HG02623 (cell line): ENCODE data around the gene SYTL3.
A peak's percentile ranks its signal among the peaks of the same experiment; 100 is the strongest.
"Not testable (repeated sequence)": the region's sequence is repeated elsewhere in the genome, so short reads cannot be mapped to it uniquely, and the experiment has no call there.

Source experiments
- ATAC-seq: cut with Tn5 transposase; IDR thresholded peaks from one replicate; pipeline ENCODE4 v1.9.1; 2021; ENCODE audit warnings: moderate library complexity; ENCODE audit not compliant: unreplicated experiment

The SYTL3 gene

DNA sequence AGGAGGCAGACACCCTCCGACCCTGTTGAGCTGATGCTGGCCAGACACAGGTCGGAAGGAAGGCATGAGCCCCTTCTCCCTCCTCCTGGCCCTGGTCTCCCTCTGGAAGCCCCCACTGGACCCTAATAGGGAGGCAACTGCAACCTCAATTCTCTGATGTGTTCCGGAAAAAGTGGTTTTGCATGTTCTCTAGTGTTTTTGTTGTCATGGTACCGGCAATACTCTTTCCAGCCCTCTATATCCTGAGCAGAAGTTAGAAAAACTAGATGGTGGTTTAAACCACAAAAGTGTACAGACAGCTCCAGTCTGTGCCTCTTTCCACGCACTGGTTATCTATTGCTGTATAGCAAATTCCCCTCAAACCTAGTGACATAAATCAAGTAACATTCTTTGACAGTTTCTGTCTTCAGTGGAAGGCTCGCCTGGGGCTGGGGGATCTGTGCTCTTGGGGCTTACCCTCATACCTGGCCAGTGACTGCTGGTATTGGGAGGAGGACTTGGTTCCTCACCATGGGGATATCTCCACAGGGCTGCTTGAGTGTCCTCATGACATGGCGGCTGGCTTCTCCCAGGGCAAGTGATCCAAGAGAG lies 37.0 kb downstream of the SYTL3 start:
- ATAC-seq: peak; percentile 84

DNA sequence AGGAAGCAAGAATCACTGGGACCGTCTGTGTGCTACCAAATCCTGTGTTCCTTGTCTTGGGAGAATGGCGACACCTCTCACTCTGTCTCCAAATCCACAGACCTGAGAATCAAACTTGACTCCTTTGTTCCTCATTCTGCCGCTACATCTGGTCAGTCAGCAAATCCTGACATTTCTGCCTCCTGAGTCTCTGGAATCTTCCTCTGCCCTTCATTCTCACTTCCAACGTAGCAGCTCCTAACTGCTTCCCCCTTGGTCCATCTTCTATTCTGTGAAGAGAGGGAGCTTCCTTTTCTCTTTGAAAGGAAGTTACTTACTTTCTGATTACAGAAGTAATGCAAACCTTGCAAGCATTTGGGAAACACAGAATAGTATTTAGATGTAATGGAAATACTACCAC lies 37.7 kb downstream of the SYTL3 start:
- ATAC-seq: no peak

DNA sequence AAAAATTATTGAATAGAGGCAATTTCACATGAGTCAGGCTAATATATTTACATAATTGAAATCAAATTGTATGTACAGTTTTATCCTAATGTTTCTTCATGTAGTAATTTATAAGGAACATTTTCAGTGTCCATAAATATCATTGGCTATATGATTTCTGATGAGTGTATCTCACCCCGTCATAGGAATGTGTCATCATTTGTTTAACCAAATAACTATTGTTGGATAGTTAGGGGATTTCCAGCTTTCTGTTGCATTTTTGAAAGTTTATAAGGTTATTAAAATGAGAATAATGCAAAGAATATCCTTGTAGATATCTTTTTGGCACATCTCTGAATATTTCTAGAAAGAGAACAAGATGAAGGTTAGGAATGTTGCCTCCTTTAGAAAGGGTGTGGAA lies 39.0 kb downstream of the SYTL3 start:
- no peak for ATAC-seq

DNA sequence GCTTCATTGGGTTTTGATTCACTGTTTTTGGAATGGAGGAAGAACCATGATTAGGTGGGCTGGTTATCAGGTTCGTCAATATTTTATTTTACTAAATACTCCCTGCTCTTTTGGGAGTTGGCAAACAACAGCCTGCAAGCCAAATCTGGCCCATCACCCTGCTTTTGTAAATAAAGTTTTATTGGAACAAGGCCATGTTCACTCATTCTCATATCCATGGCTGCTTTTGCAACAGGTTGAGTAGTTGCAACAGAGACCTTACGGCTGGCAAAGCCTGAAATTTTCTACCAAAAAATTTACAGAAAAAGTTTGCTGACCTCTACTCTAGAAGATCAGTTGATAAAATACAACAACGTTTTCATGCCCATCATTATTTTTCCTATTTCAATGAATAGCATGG lies 45.1 kb downstream of the SYTL3 start:
- ATAC-seq: no peak

DNA sequence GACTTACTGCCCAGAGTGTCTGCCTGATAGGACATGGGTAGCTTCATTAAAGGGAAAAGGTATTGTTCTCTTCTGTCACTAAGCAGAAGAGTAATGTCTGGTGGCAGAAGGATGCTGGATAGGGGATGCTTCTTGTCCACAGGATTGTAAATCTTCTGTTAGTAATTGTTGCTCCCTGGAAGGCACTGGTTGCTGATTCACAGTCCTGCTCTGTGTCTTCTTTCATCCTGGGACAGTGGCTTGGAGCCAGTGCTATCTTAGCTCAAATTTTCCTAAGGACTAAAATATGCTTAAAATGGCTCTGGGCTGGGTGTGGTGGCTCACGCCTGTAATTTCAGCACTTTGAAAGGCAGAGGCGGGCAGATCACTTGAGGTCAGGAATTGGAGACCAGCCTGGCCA lies 48.0 kb downstream of the SYTL3 start:
- ATAC-seq: no peak

DNA sequence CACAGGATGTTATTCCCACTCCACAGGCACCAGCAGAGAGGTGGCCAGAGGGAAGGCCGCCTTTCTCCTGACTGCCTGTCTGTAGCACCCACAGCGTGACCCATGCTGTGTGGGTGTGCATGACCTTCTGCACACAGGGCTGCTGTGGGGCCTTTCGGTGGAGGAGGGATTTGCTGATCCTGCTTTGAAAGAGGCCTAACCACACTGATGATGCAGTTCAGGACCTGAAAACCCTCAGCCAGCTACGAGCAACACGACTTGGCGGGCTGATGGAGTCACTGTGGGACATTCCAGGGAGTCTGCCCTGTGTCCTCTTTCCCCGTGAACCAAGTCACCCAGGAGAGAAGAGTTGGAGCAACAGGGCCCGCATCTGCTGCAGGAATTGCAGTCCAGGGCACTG lies 49.1 kb downstream of the SYTL3 start:
- no peak for ATAC-seq

DNA sequence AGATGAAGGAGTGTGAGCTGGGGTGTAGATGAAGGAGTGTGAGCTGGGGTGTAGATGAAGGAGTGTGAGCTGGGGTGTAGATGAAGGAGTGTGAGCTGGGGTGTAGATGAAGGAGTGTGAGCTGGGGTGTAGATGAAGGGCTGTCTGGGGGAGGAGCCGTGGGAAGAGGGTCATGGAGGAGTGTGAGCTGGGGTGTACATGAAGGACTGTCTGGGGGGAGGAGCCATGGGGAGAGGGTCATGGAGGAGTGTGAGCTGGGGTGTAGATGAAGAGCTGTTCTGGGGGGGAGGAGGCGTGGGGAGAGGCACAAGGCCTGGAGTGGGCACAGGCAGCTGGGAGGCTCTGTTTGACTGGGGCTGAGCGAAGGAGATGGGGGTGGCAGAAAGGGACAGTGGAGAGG lies 51.4 kb downstream of the SYTL3 start:
- not testable (repeated sequence) for ATAC-seq

DNA sequence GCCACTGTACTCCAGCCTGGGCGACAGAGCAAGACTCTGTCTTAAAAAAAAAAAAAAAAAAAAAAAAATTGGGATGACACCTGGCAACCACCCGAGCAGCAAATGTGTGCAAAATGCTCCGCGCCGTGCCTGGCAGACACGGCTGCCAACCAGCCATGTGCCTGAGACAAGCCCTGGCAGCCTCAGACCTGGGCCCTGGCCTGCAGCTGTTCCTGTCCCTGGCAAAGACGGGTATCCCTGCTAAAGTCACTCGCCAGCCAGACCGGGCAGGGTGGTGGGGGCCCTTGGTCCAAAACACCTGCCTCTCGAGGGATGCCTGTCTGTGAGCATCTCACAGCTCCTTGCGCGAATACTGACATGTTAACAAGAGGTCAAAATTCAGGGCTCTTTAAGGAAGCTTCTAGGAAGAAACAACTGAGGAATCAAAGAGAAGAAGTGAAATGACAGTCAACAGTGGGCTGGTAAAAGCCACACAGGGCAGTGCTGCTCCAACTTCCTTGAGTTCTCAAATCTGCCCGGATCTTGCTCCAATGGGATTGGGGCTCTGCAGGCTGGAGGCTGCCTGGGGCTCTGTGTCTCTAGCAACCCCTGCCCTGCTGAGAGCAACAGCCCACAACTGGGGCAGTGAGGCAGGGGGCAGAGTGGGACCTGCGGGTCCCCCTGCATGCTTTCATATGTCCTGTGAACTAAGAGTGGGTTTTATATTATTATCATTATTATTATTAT lies 53.4 kb downstream of the SYTL3 start:
- no peak for ATAC-seq

DNA sequence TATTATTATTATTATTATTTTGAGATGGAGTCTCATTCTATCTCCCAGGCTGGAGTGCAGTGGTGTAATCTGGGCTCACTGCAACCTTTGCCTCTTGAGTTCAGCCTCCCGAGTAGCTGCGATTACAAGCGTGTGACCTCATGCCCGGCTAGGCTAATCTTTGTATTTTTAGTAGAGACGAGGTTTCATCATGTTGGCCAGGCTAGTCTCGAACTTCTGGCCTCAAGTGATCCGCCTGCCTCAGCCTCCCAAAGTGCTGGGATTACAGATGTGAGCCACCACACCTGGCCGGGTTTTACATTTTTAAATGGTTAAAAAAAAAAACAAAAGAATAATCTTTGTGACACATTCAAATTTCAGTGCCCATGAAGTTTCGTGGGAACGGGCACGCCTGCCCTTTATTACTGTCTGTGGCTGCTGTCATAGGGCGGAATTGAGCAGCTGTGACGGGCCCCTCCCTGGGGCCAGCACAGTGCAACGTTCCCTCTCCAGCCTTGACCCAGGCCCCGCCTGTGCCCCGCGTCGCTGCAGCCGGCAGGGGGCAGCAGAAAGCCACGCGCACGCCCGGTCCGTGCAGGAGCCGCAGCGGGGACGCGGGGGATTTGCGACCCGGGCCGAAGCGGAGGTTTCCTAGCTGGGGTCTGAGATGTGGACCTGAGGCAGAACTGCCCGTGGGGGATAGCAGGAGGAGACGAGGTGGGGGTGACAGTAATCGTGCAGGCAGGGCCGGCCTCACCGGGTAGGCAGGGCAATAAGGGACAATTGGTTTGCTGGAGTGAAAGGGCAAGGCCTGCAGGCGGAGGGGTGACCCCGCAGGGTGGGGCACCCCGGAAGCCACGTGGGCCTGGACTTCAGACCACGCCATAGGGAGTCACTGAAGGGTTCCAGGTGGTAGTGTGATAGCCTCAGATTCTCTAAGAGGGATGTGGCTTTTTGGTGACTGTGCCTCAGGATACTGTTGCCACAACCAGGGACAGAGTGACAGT lies 54.3 kb downstream of the SYTL3 start:
- peak; percentile 95 for ATAC-seq

DNA sequence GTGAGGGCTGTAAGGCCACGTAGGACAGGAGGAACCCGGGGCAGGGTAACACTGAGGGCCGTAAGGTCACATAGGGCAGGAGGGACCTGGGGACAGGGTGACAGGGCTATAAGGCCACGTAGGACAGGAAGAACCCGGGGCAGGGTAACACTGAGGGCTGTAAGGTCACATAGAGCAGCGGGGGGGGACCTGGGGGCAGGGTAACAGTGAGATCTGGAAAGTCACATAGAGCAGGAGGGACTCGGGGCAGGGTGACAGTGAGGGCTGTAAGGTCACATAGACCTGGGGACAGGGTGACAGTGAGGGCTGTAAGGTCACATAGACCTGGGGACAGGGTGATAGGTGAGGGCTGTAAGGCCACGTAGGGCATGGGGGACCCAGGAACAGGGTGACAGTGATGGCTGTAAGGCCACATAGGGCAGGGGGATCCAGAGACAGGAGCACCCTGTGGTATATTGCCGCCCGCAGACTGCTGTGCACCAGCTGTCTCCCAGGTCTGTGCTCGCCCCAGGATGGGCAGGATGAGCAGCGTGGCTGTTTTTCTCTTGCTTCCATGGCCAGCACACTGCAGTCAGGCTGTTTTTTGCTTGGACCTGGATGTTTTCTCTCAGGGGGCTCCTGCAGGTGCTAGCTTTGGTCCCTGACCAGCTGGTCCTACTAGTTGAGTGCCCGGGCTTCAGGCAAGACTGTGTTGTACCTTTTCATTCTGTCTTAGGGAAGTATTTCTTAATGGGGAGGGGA lies 55.7 kb downstream of the SYTL3 start:
- ATAC-seq: no peak

DNA sequence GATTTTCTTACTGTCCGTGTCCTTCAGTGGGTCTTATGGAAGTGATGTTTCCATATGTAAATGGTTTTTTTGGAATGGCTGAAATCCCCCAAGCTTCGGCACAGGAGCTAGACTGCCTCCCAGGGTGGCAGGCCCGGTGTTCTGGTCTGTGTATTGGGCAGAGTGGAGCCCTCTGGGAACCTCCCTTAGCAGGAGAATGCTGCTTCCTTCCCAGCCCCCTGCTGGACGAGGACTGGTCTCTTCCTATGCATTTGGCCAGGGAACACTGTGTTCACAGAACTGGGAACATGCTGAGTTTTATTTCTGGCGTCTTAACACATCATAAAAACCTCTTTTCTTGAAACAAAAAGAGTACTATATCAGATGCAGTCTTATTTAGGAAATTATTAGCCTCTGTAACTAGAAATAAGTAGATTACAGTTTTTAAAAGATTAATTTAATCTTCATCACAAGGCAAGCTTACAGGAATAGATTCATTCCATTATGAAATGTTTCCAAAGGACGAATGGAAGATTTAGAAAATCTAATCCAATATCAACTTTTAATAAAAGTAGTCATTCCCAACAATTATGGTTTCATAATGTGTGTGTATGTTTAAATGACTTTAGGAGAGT lies 56.6 kb downstream of the SYTL3 start:
- no peak for ATAC-seq

DNA sequence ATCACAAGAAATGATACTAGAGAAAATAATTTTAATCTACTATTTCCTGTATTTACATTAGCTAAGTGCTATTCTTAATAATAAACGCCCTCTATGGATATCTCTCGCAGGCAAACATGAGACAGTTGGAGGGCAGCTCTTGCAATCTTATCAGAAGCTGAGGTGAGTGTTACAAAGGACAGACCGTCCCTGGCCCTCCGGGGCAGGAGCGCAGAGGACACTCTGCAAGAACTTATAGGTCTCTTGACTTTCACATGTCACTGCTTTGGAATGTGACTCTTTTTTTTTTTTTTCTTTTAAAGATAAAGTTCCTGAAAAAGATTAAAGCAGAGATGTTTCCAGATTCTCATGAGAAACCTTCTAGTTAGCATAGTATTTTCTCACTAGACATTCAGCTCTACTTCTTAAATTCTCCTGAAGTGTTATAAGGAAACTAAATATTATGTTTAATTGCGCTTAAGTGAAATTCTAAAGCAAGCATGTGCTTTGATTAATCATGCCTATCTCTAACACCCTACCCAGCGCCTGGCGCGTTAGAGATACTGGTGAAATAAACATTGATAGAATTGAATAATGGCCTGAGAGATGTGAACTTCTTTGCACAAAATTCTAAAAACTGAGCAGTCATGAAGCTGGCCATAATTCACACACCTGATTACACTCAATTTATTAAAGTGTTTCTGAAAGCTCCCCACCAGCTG lies 57.4 kb downstream of the SYTL3 start:
- ATAC-seq: no peak

DNA sequence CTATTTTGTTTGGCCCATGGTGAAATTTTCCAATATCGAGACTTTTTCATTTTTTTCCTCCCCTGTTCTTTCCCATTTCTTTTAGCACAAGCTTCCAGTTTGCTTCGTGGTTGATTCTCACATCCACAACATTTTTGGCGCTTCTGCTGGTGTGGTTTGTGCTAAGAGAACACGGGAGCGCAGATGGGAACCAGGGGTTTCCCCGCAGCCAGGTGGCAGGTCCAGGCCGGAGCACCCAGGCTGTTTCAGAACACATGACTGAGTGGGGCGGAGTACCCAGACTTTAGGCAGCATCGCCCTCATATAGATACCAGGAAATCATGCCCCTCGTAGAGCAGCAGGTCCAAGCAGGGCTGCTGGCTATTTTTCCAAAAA lies 58.0 kb downstream of the SYTL3 start:
- ATAC-seq: no peak

DNA sequence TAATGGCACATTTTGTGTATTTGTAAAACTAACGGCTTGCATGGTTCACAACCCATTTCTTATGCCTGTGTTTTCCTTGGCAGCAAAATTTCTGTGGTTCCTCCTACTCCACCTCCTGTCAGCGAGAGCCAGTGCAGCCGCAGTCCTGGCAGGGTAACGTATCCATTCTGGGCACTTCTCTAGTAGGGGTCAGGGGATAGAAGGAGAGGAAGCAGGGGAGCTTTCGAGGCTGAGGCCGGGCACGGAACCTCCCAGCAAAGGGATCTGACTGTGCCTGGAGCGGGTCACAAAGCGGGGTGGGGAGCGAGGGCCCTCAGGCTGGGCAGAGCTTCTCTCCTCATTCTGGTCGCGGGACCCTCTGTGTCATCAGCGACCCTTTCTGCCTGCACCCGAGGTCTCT lies 58.4 kb downstream of the SYTL3 start:
- ATAC-seq: no peak

DNA sequence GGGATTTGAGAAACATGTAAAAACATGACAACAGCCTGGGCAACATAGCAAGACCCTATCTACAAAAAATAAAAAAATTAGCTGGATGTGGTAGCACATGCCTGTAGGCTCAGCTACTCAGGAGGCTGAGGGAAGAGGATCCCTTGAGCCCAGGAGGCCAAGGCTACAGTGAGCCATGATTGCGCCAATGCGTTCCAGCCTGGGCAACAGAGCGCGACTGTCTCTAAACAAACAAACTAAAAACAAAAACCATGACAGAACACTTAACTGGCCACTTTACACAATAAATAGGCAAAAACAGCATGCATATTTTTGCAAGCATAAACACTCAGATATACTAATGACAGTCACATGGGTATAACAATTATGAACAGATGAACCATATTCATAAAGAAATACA lies 60.0 kb downstream of the SYTL3 start:
- ATAC-seq: no peak

DNA sequence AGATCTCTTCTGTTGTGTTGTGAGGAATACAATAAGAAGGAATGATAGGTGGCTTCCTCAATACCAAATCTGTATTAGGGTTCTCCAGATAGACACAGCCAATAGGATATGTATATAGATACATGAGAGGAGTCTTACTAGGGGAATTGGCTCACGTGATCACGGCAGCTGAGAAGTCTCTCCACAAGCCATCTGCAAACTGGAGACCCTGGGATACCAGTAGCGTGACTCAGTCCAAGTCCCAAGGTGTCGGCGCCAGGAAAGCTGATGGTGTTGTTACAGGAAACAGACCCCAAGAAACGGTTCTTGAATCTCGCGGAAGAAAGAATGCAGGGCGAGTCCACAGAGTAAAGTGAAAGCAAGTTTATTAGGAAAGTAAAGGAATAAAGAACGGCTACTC lies 61.4 kb downstream of the SYTL3 start:
- ATAC-seq: no peak

DNA sequence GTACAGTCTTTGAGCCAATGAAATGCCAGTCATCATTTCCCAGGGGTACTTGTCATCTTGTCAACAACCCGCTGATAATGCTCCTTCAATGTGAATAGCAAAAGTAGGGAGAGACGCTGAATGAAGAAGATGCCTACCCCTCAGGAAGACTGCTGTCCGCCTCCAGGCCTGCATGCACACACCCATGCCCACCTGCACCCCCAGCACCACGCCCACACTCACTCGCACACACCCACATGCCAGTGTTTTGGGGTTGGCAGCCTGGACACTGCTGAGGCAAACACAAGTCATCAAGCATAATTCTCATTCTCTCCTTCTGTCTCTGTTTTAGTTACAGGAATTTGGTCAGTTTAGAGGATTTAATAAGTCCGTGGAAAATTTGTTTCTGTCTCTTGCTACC lies 63.6 kb downstream of the SYTL3 start:
- ATAC-seq: no peak

DNA sequence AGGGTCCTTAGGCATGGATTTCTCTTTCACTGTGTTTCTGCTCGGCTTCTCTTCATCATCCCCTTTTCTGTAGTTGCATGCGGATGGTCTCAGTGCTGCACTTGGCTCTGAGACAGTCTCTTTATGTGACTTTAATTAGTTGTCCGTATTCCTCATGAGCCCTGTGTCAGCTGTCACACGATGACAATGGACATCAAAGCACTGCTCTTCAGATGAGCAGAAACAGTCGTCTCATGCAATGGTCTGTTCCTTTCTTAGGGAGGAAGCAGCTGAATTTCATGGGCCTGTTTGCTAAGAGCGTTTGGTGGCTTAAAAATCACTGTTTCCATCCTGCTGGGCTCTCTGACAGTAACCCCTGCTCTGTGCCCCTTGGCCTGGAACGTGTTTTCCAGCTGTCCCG lies 64.9 kb downstream of the SYTL3 start:
- ATAC-seq: no peak

DNA sequence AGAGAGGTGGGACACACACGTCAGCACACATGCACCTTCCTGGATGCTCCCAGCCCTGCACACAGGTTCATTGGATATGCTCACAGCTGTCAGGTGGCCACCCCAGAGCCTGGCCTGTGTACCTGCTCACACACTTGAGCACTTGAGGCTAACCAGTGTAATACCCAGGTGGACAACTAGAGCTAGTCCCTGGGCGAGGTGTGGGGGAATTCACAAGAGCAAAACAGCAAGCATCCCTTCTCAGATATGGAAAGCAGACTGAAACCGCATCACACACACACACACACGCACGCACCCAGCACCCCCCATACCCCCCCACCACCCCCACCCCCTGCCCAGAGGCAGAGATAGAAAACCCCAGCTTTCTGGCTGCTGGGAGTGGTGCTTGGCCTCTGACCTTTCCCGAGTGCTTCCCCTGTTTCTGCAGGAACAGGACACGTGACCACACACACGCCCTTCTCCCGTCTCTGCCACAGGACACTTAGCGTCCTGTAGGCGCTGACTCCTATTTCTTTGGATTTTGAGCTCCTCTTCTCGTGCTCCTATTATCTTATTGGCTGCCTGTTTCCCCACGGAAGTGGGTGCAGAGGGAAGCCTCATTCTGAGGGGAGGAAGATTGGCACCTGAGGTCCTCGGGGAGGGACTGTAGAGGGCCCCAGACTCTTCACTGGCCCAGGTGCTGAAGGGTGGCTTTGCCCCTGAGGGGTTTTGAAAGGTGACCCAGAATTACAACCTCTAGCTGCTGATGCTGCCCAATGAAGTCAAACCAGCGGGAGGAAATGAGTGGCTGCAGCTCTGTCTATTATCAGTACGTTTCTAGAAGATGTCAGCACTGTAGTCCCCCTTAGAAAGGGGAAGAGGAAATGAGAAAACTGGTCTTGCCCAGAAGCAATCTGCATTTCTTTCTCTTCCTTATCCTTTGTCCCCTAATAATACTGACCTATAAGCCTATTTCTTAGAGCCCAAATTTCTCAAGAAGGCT lies 65.8 kb downstream of the SYTL3 start:
- ATAC-seq: peak; percentile 52
